ENCODE data around the gene FRMD4B. TPM values are rescaled to one million over a fixed set of nuclear protein-coding genes. Genes with fewer than 3 reads are reported as not detected.

The FRMD4B gene
- polyA plus RNA-seq, 1 donor, result 14.0 TPM

DNA sequence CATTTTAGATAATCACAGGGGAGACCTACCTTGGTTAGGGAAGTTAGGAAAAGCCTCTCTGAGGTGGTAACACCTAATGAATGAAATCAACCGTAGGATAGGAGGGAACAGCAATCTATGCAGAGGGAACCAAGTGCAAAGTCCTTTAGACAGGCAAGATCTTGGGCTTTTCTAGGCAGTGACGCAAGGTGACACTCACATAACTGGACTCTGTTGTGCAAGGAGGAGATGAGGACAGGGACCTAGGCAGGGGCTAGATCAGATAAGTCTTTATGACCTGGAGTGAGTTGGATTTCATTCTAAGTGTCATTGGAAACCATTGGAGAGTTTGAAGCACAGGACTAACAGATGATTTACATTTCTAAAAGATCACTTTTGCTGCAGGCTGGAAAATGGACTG is 258.9 kb downstream of the FRMD4B start:
- no peak for DNase-seq (ENCODE audit: low read depth)

DNA sequence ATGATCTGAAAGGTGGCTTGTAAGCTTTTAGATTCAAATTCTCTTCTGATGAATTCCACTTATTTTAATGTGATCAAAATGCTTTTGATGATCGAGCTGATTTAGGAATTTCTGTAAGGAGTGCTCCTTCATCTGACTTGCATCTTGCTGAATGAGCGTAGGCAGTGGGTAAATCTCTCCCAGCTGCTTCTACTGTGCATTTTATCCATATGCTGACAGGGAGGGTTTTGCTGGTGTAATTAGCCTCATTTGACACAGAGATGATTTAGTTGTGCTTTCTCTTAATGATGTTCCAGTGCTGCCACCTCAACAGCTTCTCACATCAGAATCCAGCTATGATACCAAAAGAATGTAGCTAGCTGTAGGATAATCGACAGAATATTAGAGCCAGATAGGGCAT is 259.7 kb downstream of the FRMD4B start:
- DNase-seq (ENCODE audit: low read depth), result no peak

DNA sequence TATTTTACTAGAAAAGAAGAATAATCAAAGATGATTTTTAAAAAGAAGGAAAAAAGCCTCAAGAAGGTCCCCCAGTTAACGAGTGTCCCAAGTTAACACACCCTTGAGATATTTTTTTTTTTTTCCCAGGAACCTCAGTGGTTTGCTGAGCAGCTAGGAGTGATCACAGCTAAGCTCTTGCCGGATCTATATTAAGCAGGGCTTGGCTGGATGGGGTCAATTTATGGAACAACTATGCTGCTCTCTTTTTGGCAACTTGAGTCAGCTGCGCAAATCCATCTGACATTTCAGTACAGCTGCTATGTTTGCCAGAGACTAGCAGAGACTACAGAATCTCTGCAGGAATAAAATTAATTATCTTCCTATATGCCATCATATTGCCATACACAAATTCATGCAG is 263.5 kb downstream of the FRMD4B start, which contains the start of gene LMOD3:
Gene LMOD3, minus strand, starts transcription at position 193 of the 400 bp plus-strand sequence. CDS start 209 bp downstream, outside the sequence.
- DNase-seq (ENCODE audit: low read depth), result peak; percentile 28

DNA sequence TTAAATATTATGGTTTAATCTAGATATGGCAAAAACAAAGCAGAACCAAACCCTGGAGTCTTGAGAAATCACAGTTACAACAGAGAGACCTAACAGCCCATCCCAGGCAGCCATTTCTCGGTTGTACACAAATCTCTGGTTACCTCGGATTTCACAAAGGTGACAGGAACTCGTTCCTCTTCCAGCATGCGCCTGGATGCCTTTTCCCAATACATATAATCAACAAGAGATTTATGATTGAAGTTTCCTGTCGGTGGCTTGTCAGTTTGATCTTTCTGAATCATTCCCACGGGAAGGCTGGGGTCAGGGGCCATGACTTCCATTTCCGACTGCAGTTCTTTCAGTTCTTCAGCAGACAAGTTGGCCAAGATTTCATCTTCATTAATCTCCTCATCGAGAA is 263.9 kb downstream of the FRMD4B start:
- no peak for DNase-seq (ENCODE audit: low read depth)

DNA sequence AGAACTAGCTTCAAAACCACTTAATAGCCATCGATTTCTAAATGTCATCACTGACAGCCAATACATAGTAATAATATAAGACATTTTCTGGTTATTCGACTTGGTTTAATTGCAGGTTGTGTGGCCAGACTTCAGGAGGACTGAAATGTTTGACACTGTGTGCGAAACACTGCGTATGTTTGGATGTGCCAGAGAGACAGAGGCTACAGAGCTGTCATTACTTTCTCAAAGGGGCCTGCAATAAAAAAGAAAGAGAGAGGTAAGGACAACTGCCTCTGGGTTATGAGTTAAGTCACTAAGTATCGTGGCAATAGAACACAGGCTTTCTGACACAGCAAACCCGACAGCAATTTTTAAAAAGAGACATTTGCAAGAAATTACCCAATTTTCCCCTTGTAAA is 264.4 kb downstream of the FRMD4B start:
- no peak for DNase-seq (ENCODE audit: low read depth)

DNA sequence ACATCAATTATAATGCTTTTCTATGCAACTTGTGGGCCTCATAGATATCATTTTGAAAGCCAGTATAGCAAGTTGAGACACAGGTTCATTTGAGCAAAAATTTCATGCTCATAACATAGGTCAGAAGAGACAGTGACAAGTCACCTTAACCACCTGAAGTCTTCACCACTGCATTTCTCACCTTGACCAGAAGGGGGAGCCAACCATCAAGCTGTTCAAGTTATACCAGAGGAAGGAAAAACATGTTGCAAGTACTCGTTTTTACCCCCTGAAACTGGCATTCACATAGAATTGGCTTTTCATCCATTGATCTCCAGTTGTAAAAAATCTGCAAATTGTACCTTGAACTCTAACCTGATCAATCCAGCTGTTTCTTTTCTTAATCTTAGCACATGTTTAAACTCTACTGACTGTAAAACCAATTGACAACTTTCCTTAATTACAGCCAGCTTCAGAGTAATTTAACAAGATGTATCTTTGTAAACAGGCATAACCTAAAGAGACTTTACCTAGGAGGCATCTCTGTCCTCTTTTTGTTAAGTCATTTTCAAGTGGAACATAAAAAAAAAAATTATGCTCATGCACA is 264.9 kb downstream of the FRMD4B start:
- DNase-seq (ENCODE audit: low read depth), result peak; percentile 44
